Breast epithelium (tissue), 4 donors: ENCODE results near the gene ARHGEF4. TPM values are rescaled to one million over a fixed set of nuclear protein-coding genes. Genes with fewer than 3 reads are reported as not detected.

ENCODE experiments used
- DNase-seq, 2 donors: peaks; one replicate each; pipeline ENCODE4 v3.0.0-alpha.2; 2019; ENCODE audit warnings: low spot score in 2 of 2
- H3K27ac ChIP-seq, 2 donors: fragments of 200-600 bp; sonication (generic) in 1 of 2; one replicate each; pipeline ENCODE4 v1.5.1; 2016 to 2019; ENCODE audit warnings: mild to moderate bottlenecking in 1 of 2
- H3K27me3 ChIP-seq, 2 donors: fragments of 200-600 bp; sonication (generic) in 1 of 2; one replicate each; pipeline versions ENCODE4 v1.5.1 to v1.6.0; 2017 to 2019; ENCODE audit warnings: control low read depth in 1 of 2, mild to moderate bottlenecking in 1 of 2
- H3K36me3 ChIP-seq: fragments of 200-600 bp; one replicate; pipeline ENCODE4 v1.5.1; 2019
- H3K4me1 ChIP-seq, 2 donors: fragments of 200-600 bp; sonication (generic); one replicate each; pipeline ENCODE4 v1.5.1; 2016 to 2019; ENCODE audit warnings: control low read depth in 1 of 2
- H3K4me3 ChIP-seq, 3 donors: fragments of 200-600 bp; sonication (generic); 1 replicate in 2 of 3; 2 replicates in 1 of 3; pipeline ENCODE4 v1.5.1; 2016 to 2019; ENCODE audit warnings: mild to moderate bottlenecking in 3 of 3, moderate library complexity in 2 of 3
- H3K9me3 ChIP-seq, 2 donors: fragments of 200-600 bp; sonication (generic) in 1 of 2; one replicate each; pipeline ENCODE4 v1.5.1; 2016 to 2019; ENCODE audit warnings: control low read depth in 1 of 2
- POLR2A ChIP-seq: fragments of 450-650 bp; IDR thresholded peaks from one replicate; pipeline ENCODE4 v1.6.1; 2016; ENCODE audit warnings: antibody characterized with exemption, mild to moderate bottlenecking, moderate library complexity
- POLR2AphosphoS5 ChIP-seq, 3 donors: sonication (generic); formaldehyde crosslinking; IDR thresholded peaks; one replicate each; pipeline ENCODE4 v1.6.1; 2017; ENCODE audit warnings: antibody characterized with exemption in 3 of 3
- intact Hi-C: fragments of 100-400 bp; cut with DNase I; formaldehyde crosslinking; loops from one replicate; pipeline ENCODE4 v1.15.1; 2023; ENCODE audit warnings: low total_unique reads
- total RNA-seq, 3 donors: library from RNA; depleted of rRNA; stranded (reverse); fragments of >200 nt; gene quantifications; one replicate each; pipeline ENCODE4 v1.1.0, GENCODE V29; 2016
- TF ChIP-seq, protein P1 (sequence below), 3 donors: fragments of 450-650 bp; IDR thresholded peaks; one replicate each; pipeline ENCODE4 v1.5.1; 2016 to 2017; ENCODE audit warnings: antibody characterized with exemption in 3 of 3, mild to moderate bottlenecking in 3 of 3, moderate library complexity in 3 of 3

ARHGEF4 gene
- total RNA-seq, 3 donors from 2014 or later: 7.5 to 10.1 (median 8.0) TPM

DNA sequence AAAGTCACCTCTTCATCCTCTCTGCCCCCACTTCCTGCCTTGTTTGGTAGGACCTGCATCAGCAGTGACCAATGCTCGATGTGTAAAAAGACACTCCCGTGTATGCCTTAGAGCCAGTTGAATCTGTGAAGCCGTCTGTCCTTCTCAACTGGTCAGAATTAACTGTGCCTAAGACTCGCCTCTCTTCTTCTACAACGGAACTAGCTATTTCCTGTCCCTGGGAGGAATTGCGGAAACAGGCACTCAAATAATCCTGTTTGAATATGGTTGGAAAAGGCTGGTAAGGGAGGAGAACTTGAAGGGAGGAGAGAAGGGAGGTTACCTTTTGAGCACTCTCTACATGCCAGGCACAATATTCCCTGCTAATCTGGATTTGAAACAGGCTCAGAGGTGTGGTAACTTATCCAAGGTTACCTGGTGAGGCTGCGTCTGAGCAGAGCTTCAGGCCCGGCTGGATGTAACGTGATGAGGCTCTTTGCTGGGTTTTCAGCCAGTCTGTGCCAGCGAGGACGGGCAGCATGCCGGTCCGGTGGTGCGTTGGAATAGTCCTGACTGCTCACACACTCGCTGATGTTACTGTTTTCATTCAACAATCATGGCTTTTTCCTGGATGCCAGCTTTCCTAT is 129.5 kb downstream of the ARHGEF4 start:
- intact Hi-C loops: no loop called here
- H3K27me3 ChIP-seq: peaks cover 0 to 54% of the 10 kb centered on the region in 2 donors
- no peaks in the 10 kb centered on the region for H3K36me3 ChIP-seq
- H3K4me1 ChIP-seq: no peaks in the 10 kb centered on the region
- no peak overlapping the region for H3K4me3 ChIP-seq
- no peaks in the 10 kb centered on the region for H3K9me3 ChIP-seq
- DNase-seq: no peak
- no peak overlapping the region for H3K27ac ChIP-seq
- no peak for TF ChIP-seq POLR2AphosphoS5 (IDR thresholded peaks at IDR 0.05)
- no peak for TF ChIP-seq POLR2A
- TF ChIP-seq, protein P1, sequence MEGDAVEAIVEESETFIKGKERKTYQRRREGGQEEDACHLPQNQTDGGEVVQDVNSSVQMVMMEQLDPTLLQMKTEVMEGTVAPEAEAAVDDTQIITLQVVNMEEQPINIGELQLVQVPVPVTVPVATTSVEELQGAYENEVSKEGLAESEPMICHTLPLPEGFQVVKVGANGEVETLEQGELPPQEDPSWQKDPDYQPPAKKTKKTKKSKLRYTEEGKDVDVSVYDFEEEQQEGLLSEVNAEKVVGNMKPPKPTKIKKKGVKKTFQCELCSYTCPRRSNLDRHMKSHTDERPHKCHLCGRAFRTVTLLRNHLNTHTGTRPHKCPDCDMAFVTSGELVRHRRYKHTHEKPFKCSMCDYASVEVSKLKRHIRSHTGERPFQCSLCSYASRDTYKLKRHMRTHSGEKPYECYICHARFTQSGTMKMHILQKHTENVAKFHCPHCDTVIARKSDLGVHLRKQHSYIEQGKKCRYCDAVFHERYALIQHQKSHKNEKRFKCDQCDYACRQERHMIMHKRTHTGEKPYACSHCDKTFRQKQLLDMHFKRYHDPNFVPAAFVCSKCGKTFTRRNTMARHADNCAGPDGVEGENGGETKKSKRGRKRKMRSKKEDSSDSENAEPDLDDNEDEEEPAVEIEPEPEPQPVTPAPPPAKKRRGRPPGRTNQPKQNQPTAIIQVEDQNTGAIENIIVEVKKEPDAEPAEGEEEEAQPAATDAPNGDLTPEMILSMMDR (IDR thresholded peaks at IDR 0.05): no peak

DNA sequence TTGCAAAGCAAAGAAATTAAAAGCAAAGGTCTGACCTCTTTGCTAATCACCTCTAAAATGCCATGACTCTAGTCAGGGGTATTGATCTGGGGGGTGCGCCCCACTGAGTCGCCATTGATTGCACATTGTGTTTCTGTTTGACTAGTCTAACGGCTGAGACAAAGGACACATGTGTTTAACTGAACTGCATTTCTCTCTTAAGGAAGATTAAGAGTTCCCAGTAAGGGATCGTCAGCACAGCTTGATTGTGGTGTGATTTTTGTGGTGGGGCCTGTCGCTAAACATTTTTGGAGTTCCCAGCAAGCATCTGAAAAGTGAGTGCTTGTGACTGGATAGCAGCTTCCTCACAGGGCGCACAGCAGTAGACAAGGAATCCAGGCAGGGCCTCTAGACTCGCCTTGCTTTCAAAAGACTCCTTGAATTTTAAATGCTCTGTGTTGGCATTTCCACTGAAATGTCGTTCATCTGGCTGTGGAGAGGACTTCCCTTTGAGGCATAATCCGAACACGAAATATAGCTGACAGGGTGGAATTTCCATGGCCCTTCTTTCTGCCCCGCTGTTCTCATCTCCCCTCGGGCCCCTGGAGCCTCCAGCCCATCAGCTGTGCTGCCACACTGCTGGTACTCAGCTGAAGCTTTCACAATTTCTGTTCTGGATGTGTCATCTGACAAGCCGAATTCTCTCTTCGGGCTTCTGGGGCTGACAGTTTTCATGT is 130.2 kb downstream of the ARHGEF4 start:
- no peaks in the 10 kb centered on the region for H3K9me3 ChIP-seq
- H3K27ac ChIP-seq: no peak overlapping the region
- TF ChIP-seq POLR2AphosphoS5 (IDR thresholded peaks at IDR 0.05) (no peak), POLR2A (no peak)
- TF ChIP-seq, protein P1 (IDR thresholded peaks at IDR 0.05): no peak
- no peak for DNase-seq
- H3K4me3 ChIP-seq: no peak overlapping the region
- no peaks in the 10 kb centered on the region for H3K36me3 ChIP-seq
- H3K27me3 ChIP-seq: peaks cover 0 to 50% of the 10 kb centered on the region in 2 donors
- H3K4me1 ChIP-seq: no peaks in the 10 kb centered on the region
- intact Hi-C loops: no loop called here

GRCh38 chr2:130972410-130972809 is 135.7 kb downstream of the ARHGEF4 start:
- H3K27me3 ChIP-seq: peaks cover 0 to 1% of the 10 kb centered on the region in 2 donors
- intact Hi-C loops: no loop called here
- H3K4me3 ChIP-seq: no peak overlapping the region
- no peaks in the 10 kb centered on the region for H3K4me1 ChIP-seq
- TF ChIP-seq, protein P1 (IDR thresholded peaks at IDR 0.05): no peak
- no peak for TF ChIP-seq POLR2AphosphoS5 (IDR thresholded peaks at IDR 0.05)
- DNase-seq: no peak
- H3K27ac ChIP-seq: no peak overlapping the region
- H3K36me3 ChIP-seq: no peaks in the 10 kb centered on the region
- no peaks in the 10 kb centered on the region for H3K9me3 ChIP-seq

DNA sequence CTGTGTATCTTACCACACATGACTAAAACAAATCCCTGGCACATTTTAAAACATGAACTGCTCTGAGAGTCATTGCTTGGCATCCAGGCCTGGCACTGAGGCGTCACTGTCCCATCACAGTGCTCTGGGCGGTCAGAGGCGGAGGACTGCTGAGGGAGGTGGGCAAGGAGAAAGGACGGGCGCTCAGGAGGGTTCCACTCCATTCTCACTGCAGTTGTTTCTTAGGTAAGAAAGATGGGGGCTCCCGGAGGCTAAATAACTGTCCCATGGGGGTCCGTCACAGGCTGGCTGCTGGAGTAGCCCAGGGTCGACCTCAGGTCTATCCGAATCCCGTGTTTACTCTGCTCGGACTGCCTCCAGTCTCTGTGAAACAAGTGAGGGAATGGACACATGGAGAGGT is 139.0 kb downstream of the ARHGEF4 start:
- Histone ChIP-seq H3K27me3 (no peaks in the 10 kb centered on the region), H3K4me1 (no peaks in the 10 kb centered on the region), H3K27ac (no peak overlapping the region), H3K9me3 (peaks cover 6 to 7% of the 10 kb centered on the region in 2 donors), H3K4me3 (no peak overlapping the region), H3K36me3 (no peaks in the 10 kb centered on the region)
- no peak for DNase-seq
- TF ChIP-seq POLR2AphosphoS5 (IDR thresholded peaks at IDR 0.05) (no peak), POLR2A (no peak)
- TF ChIP-seq, protein P1 (IDR thresholded peaks at IDR 0.05): no peak
- intact Hi-C loops: no loop called here

DNA sequence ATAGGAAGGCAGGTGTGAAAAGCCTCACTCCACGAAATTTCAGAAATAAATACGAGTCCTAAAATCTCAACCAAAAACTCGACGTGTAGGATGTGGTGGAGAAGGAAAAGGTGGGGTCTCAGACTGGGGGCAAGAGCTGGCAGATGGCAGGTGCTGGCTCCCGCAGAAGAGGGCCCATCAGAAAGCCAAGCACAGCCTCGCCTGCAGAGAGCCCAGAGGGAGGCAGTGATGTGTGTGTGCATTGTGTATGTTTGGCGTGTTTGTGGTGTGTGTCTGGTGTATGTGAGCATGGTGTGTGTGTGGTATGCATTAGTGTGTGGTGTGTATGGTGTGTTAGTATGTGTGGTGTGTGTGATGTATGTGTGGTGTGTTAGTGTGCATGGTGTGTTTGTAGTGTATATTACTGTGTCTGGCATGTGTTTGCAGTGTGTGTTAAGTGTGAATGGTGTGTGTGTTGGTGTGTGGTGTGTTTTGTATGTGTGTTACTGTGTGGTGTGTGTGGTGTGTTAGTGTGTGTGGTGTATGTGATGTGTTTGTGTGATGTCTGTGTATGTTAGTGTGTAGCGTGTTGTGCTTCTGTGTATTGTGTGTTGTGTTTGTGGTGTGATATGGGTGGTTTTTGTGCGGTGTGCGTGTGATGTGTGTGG is 140.0 kb downstream of the ARHGEF4 start:
- H3K36me3 ChIP-seq: no peaks in the 10 kb centered on the region
- H3K4me1 ChIP-seq: no peaks in the 10 kb centered on the region
- no peak for DNase-seq
- intact Hi-C loops: no loop called here
- no peaks in the 10 kb centered on the region for H3K27me3 ChIP-seq
- peaks cover 6 to 7% of the 10 kb centered on the region in 2 donors for H3K9me3 ChIP-seq
- no peak overlapping the region for H3K27ac ChIP-seq
- no peak for TF ChIP-seq POLR2A
- H3K4me3 ChIP-seq: no peak overlapping the region
